Activated gamma-delta T cell treated with Interleukin-2 at 50 U/mL for 16 hours (primary cell): Measurements from ENCODE around the gene FERMT1.
"Not testable (repeated sequence)": the region's sequence is repeated elsewhere in the genome, so short reads cannot be mapped to it uniquely, and the experiment has no call there.

Experiments
- DNase-seq: peaks from one replicate; pipeline ENCODE4 v3.0.0-alpha.2; 2020

The FERMT1 gene

GRCh38 chr20:6038256-6038655, 84.6 kb downstream of the FERMT1 start:
- DNase-seq, result no peak

- no peak for DNase-seq
Measured at GRCh38 chr20:6037082-6037481, 85.7 kb downstream of the FERMT1 start.

GRCh38 chr20:6036213-6036612, 86.6 kb downstream of the FERMT1 start:
- DNase-seq, result no peak

GRCh38 chr20:6034134-6034969, 88.5 kb downstream of the FERMT1 start:
- no peak for DNase-seq

- DNase-seq, result not testable (repeated sequence)
Measured at GRCh38 chr20:6032907-6033306, 89.9 kb downstream of the FERMT1 start.

- no peak for DNase-seq
Measured at GRCh38 chr20:6030453-6031080, 92.3 kb downstream of the FERMT1 start.

- DNase-seq, result no peak
Measured at GRCh38 chr20:6029538-6029937, 93.3 kb downstream of the FERMT1 start.

GRCh38 chr20:6028818-6029217, 94.0 kb downstream of the FERMT1 start:
- DNase-seq, result no peak

- DNase-seq, result peak; percentile 51
Measured at GRCh38 chr20:6026051-6026450, 96.8 kb downstream of the FERMT1 start.
